Activated naive CD4-positive, alpha-beta T cell treated with anti-CD3 and anti-CD28 coated beads, Interleukin-2, amount 10 ng/mL, durations not matched to agents 7 days and 5 days (primary cell): ENCODE data around the gene CCT3.

Source experiments
- CTCF ChIA-PET: fragments of 350-600 bp; sonication (Branson Sonifier 250); formaldehyde crosslinking; loops from one replicate; lab custom pipeline; 2021; ENCODE audit warnings: antibody characterized with exemption; lab: Charles Lee
- DNase-seq: peaks from one replicate; pipeline ENCODE4 v3.0.0-alpha.2; 2020
- H3K27ac Mint-ChIP-seq: one replicate; pipeline ENCODE4 v1.8.0; 2021; ENCODE audit warnings: mild to moderate bottlenecking, moderate library complexity, mixed read lengths
- H3K27me3 Mint-ChIP-seq: one replicate; pipeline ENCODE4 v1.8.0; 2021; ENCODE audit warnings: mild to moderate bottlenecking, mixed read lengths
- H3K36me3 Mint-ChIP-seq: one replicate; pipeline ENCODE4 v1.8.0; 2021; ENCODE audit warnings: mixed read lengths
- H3K4me1 Mint-ChIP-seq: one replicate; pipeline ENCODE4 v1.8.0; 2021; ENCODE audit warnings: mixed read lengths
- H3K4me3 Mint-ChIP-seq: one replicate; pipeline ENCODE4 v1.8.0; 2021; ENCODE audit warnings: mild to moderate bottlenecking, moderate library complexity, mixed read lengths
- H3K9me3 Mint-ChIP-seq: one replicate; pipeline ENCODE4 v1.8.0; 2021; ENCODE audit warnings: mixed read lengths

Gene CCT3

DNA sequence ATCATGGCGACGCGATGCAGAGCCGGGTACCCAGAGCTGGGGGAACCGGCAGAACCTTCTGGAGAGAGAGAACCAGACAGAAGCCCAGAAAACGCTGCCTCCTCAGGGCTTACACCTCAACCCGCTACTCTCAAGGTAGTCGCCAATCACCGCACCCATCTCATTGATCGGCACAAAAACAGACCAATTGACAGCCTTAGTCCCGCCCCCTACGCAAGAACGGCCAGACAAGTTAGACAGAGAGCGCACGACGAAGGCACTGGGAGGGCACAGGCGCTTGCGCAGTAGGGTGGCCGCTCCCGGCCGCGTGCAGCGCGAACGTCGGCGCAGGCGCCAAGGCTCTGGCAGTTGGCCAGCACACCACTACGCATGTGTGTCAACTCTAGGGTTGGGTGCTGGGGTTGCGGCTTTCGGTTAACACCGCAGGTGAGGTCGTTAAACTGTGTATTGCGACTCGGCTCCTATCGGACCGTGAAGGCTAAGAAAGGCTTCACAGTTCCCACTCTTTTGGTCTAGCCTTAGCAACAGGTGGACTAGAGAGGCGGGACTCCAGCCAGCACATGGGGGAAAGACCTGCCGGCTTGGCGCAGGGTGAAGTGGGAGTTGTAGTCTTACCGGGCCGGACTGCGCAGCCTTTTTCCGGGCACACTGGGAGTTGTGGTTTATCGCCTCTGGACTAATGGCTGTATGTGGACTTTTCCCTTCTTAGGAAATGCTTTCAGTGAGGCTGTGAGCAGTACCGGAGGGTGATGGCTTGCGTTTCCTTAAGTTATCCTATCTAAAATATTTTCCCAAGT, at the start of gene CCT3, which contains the start of gene TSACC:
Gene CCT3 (minus strand): TSS at position 113 of the 797 bp plus-strand sequence. CDS start 108 bp downstream, at position 5.
Gene TSACC (plus strand): TSS at position 347 of the 797 bp plus-strand sequence. CDS start 1,232 bp downstream, outside the sequence.
- Mint-ChIP-seq H3K27ac (peak within 1 kb of the TSS; percentile 98), H3K36me3 (peaks cover 30% of the 10 kb centered on the region), H3K4me3 (peak within 1 kb of the TSS; percentile 92), H3K9me3 (no peaks in the 10 kb centered on the region), H3K27me3 (peaks cover 5% of the 10 kb centered on the region), H3K4me1 (peaks cover 39% of the 10 kb centered on the region)
- peak; percentile 99 for DNase-seq
- CTCF ChIA-PET, result interaction anchor here (0.6 to 1.9 kb wide), 2 partner anchors 16 to 380 kb away, joined by 4 to 5 read pairs; no protein-coding TSS in a partner anchor

DNA sequence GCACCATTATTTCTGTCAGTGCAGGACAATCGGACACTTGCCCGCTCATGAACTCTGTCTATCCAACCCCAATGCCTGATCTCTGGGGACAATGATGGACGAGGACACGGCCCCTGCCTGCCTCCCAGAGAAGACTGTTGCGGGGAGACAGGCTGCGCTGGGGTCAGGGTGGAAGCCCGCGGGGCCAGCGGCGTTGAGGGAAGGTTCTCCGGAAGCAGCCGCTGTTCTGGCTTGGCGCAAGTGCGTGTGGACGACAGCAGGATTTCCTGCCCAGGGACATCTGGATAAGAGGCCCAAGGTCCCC, 49.7 kb upstream of the CCT3 start:
- H3K4me1 Mint-ChIP-seq, result peaks cover 5% of the 10 kb centered on the region
- no peaks in the 10 kb centered on the region for H3K36me3 Mint-ChIP-seq
- H3K9me3 Mint-ChIP-seq, result no peaks in the 10 kb centered on the region
- CTCF ChIA-PET, result interaction anchor here (0.9 to 12.8 kb wide), 2 partner anchors 47 to 61 kb away, joined by 3 to 337 read pairs; no protein-coding TSS in a partner anchor
- H3K4me3 Mint-ChIP-seq, result no peak overlapping the region
- DNase-seq, result no peak
- no peak overlapping the region for H3K27ac Mint-ChIP-seq
- peaks cover 81% of the 10 kb centered on the region for H3K27me3 Mint-ChIP-seq

DNA sequence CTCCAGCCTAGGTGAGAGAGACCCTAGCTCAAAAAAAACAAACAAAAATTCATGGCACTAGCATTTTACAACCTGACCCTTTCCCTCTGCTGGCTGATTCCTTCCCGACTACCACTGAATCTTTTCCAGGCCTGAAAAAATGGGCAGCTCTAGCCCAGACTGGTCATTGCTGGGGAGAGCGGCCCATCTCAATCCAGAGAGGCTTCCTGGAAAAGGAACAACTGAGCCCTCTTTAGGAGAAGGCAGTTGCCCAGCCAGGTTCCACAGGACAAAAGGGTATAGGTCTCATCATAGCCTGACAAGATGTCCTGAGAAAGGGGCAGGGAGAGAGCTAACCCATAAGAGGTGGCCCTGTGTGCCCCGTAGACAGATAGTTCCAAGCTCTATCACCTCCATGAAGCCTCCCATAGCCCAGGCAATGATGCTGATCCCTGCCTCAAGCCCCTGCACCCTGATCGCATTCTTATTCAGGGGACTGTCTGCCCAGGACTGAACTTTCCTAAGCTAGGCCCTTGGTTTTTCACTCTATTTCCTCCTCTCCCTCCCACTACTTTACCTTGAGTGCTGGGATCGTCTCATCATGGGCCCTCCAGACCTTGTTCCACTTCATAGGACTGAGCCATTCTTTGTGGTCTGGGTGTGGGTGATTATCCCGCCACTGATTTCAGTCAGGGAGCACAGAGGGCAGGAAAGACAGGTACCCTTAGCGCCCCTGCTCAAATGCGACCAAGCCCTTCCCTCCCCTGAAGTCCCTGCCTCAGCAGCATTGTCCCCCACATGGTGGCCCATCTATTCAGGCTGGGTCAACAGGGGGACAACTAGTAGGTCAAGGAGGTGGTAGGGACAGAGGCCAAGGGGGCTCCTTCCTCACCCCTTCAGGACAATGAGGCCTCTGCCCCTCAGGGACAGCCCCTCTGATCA, 49.1 kb upstream of the CCT3 start:
- Mint-ChIP-seq H3K36me3 (no peaks in the 10 kb centered on the region), H3K27ac (no peak overlapping the region), H3K4me1 (peaks cover 5% of the 10 kb centered on the region), H3K4me3 (no peak overlapping the region), H3K27me3 (peaks cover 83% of the 10 kb centered on the region), H3K9me3 (no peaks in the 10 kb centered on the region)
- no peak for DNase-seq
- CTCF ChIA-PET, result interaction anchor here (0.5 to 12.8 kb wide), 12 partner anchors 9 to 257 kb away, joined by 3 to 337 read pairs (median 19); partner anchors contain the start of gene RHBG

DNA sequence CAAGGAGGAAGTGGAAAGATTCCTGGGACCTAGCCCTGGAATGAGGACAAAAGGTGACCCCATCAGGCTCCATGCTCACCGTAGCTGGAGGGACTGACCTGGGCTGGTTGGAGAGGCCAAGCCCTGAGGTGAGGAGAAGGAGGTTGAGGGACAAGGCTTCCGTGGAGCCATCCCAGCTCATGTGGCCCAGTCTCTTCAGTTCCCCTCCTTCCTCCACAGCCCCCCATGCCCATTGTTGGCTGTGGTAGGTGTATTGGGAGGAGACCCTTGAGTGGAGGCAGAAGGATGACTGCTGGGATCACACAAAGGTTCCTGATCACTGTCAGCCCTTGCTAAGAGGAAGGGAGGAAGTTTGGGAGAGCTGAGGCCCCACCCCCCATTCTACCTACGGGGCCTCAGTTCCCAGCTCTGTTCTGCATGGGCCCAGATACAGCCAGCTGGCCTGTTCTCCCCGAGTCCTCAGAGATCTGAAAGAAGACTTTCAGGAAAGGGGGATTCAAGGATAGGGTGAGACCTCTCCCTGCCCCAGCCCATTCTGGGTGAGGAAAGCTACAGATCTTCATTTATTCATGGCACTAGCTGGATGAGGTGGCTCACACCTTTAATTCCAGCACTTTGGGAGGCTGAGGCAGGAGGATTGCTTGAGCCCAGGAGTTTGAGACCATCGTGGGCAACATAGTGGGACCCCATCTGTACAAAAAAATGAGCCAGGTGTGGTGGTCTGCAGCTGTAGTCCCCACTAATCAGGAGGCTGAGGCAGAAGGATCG, 48.2 kb upstream of the CCT3 start:
- CTCF ChIA-PET, result interaction anchor here (0.5 to 12.8 kb wide), 61 partner anchors 8 to 262 kb away, joined by 3 to 337 read pairs (median 6); partner anchors contain the start of genes HAPLN2, NAXE, RHBG and TTC24
- Mint-ChIP-seq H3K36me3 (no peaks in the 10 kb centered on the region), H3K27me3 (peaks cover 82% of the 10 kb centered on the region), H3K4me3 (no peak overlapping the region), H3K4me1 (peaks cover 5% of the 10 kb centered on the region), H3K9me3 (no peaks in the 10 kb centered on the region), H3K27ac (no peak overlapping the region)
- no peak for DNase-seq

DNA sequence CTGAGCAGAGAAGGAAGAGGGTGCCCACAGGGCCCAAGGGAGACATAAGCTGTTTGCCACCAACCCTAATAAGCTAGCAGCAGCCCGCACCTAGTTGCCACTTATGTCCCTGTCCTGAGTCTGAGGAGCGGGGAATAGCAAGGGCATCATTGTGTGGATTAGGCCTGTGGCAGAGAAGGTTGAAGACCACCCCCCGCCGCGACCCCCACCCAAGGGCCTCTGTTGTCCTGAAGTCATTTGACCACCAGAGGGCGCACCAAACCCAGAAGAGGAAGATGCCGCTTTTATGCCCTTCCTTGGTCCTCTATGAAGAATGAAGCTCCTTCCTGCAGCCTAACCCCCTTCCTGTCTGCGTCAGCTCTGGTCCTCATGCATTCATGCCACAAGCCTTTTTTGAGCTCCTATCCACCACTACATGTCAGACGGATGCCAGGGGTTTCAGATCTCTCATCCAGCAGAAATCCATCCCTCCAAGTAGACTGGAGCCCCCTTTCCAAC, 47.5 kb upstream of the CCT3 start:
- H3K9me3 Mint-ChIP-seq, result no peaks in the 10 kb centered on the region
- no peak overlapping the region for H3K4me3 Mint-ChIP-seq
- no peak overlapping the region for H3K27ac Mint-ChIP-seq

DNA sequence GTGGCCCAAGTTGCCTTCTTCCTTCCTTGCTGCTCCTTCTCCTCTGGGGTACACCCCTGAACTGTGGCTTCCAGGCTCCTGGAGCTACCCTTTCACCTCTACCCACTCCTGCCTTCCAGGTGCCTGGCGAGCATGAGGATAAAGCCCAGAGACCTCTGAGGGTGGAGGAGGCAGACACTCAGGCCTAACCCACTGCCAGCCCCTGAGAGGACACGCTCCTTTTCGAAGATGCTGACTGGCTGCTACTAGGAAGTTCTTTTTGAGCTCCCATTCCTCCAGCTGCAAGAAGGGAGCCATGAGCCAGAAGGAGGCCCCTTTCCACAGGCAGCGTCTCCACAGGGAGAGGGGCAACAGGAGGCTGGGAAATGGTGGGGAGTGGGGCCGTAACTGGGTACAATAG, 46.6 kb upstream of the CCT3 start:
- H3K4me1 Mint-ChIP-seq, result peaks cover 5% of the 10 kb centered on the region
- peaks cover 68% of the 10 kb centered on the region for H3K27me3 Mint-ChIP-seq
- no peaks in the 10 kb centered on the region for H3K9me3 Mint-ChIP-seq
- no peak overlapping the region for H3K4me3 Mint-ChIP-seq
- CTCF ChIA-PET, result interaction anchor here (0.5 to 12.8 kb wide), 21 partner anchors 8 to 243 kb away, joined by 3 to 337 read pairs (median 12); partner anchors contain the start of genes NAXE and RHBG
- DNase-seq, result no peak
- no peak overlapping the region for H3K27ac Mint-ChIP-seq
- H3K36me3 Mint-ChIP-seq, result no peaks in the 10 kb centered on the region

More for the DNA sequence above, 47.5 kb upstream of the CCT3 start:
- CTCF ChIA-PET, result interaction anchor here (0.6 to 12.8 kb wide), 61 partner anchors 9 to 449 kb away, joined by 3 to 337 read pairs (median 6); partner anchors contain the start of genes HAPLN2, NAXE, RHBG and TTC24
- Mint-ChIP-seq H3K4me1 (peaks cover 5% of the 10 kb centered on the region), H3K36me3 (no peaks in the 10 kb centered on the region), H3K27me3 (peaks cover 77% of the 10 kb centered on the region)
- DNase-seq, result peak; percentile 84

DNA sequence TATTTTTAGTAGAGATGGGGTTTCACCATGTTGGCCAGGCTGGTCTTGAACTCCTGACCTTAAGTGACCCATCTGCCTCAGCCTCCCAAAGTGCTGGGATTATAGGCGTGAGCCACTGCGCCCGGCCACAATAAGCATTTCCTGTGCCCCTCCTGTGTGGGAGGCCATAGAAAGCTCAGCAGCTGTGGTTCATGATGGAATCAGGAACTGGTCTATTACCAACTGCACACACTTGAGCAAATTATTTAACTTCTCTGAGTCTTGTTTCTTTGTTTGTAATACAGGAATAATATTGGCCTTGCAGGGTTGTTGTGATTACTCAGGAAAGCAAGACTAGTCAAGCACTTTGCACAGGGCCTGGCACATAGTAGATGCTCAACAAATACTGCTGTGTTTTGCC, 45.9 kb upstream of the CCT3 start:
- Mint-ChIP-seq H3K4me3 (no peak overlapping the region), H3K36me3 (no peaks in the 10 kb centered on the region), H3K4me1 (peaks cover 5% of the 10 kb centered on the region), H3K27ac (no peak overlapping the region), H3K9me3 (no peaks in the 10 kb centered on the region), H3K27me3 (peaks cover 66% of the 10 kb centered on the region)
- DNase-seq, result no peak
- CTCF ChIA-PET, result interaction anchor here (1.2 to 12.8 kb wide), 7 partner anchors 13 to 227 kb away, joined by 4 to 337 read pairs (median 14); partner anchors contain the start of gene RHBG

DNA sequence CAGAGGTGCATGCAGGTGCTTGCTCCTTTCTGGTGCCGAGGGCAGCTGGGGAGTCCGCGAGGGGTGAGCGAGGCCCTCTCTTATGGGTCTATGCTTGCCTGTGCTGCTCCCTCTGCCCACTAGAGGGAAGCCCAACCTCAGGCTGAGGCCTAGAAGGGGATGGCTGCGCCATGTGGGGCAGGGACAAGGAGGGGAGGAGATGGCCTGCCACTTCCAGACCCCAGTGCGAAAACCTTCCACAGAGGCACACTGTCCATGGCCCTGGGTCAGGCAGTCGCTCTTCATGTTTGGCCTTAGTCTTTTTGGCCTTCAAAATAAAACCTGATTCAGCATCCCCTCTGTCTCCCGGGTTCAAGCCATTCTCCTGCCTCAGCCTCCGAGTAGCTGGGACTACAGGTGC, 44.9 kb upstream of the CCT3 start:
- Mint-ChIP-seq H3K4me3 (no peak overlapping the region), H3K27ac (no peak overlapping the region), H3K36me3 (no peaks in the 10 kb centered on the region), H3K4me1 (peaks cover 5% of the 10 kb centered on the region), H3K27me3 (peaks cover 66% of the 10 kb centered on the region), H3K9me3 (no peaks in the 10 kb centered on the region)
- CTCF ChIA-PET, result interaction anchor here (0.8 to 12.8 kb wide), 8 partner anchors 12 to 228 kb away, joined by 3 to 337 read pairs (median 9); partner anchors contain the start of gene RHBG
- peak; percentile 72 for DNase-seq

DNA sequence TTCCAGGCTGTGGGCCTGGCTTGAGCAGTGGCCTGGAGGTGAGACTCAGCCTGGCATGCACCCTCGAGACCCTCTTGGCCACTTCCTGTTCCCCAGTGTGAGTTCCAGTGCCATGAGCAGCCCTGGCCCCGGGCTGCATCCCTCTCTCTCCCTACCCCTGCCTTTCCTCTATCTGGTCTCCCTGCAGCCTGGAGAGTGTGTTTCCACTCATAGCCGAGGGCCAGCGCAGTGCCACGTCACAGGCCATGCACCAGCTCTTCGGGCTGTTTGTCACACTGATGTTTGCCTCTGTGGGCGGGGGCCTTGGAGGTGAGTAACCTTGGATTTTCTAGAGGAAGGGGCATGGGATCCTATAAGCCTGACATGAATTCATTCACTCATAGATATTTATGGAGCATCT, 44.5 kb upstream of the CCT3 start:
- CTCF ChIA-PET, result interaction anchor here (0.8 to 12.8 kb wide), 5 partner anchors 26 to 226 kb away, joined by 3 to 337 read pairs (median 4); no protein-coding TSS in a partner anchor
- H3K4me1 Mint-ChIP-seq, result peaks cover 5% of the 10 kb centered on the region
- H3K4me3 Mint-ChIP-seq, result no peak overlapping the region
- H3K9me3 Mint-ChIP-seq, result no peaks in the 10 kb centered on the region
- no peak for DNase-seq
- H3K27me3 Mint-ChIP-seq, result peaks cover 66% of the 10 kb centered on the region
- H3K36me3 Mint-ChIP-seq, result no peaks in the 10 kb centered on the region
- no peak overlapping the region for H3K27ac Mint-ChIP-seq

DNA sequence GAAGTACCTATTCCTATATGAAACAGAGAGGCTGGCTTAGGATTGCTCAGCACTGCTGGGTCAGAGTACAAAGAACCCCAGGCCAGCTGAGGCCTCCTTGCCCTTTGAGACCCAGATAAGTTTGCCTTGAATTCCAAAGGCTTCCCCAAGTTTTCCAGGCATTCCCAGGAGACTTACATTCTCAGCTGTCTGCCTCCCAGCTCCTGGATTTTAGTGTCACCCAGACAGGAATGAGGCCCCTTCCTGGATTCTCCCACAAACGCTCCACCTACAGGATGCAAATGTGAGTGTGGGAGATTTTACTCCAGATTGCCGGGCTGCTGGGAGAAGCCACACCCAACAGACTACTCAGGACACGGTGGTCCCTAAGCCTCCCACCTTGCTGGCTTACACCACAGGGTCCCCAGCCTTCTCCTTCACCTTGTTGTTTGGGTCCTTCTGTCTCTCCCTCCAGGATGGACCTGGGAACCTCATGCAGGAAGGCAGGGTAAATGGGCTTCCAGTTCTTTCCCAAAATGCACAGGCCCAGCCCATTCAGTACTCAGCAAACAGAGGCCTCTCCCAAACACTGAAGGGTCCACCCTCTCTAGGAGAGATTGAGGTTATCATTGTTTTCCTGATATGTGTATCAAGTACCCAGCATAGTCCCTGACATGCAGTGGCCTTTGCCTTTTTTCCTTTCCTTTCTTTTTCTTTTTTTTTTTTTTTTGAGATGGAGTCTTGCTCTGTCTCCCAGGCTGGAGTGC, 41.5 kb upstream of the CCT3 start:
- H3K4me3 Mint-ChIP-seq, result no peak overlapping the region
- DNase-seq, result no peak
- no peaks in the 10 kb centered on the region for H3K9me3 Mint-ChIP-seq
- CTCF ChIA-PET, result interaction anchor here (12.8 kb wide), 1 partner anchor 69 kb away, joined by 337 read pairs; no protein-coding TSS in a partner anchor
- H3K27ac Mint-ChIP-seq, result no peak overlapping the region
- no peaks in the 10 kb centered on the region for H3K36me3 Mint-ChIP-seq
- no peaks in the 10 kb centered on the region for H3K4me1 Mint-ChIP-seq
- peaks cover 60% of the 10 kb centered on the region for H3K27me3 Mint-ChIP-seq

DNA sequence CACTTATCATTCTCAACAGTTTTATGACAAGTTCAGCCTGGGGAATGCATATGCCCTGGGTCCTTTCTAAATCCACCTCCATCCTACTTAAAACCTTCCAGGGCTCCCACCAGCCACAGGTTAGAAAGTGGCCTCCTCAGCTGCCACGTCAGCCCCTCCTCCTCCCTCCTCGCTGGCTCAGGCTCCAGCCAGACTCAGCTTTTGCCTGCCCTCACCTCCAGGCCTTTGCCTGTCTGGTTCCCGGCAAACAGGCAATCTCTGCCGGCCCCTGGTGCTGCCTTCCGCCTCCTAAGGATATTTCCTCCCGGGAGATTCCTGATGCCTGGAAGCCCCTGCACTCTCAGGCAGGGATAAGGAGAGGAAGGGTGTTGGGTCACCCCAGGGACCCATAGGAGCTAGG, 40.5 kb upstream of the CCT3 start:
- Mint-ChIP-seq H3K36me3 (no peaks in the 10 kb centered on the region), H3K4me1 (no peaks in the 10 kb centered on the region), H3K27me3 (peaks cover 66% of the 10 kb centered on the region), H3K4me3 (no peak overlapping the region), H3K27ac (no peak overlapping the region), H3K9me3 (no peaks in the 10 kb centered on the region)
- CTCF ChIA-PET, result interaction anchor here (1.0 to 12.8 kb wide), 3 partner anchors 9 to 70 kb away, joined by 3 to 337 read pairs (median 3); partner anchors contain the start of gene RHBG
- DNase-seq, result no peak
